Right ventricle myocardium inferior (tissue), 1 donor: ENCODE data around the gene GOLGA5. TPM values are rescaled to one million over a fixed set of nuclear protein-coding genes. Genes with fewer than 3 reads are reported as not detected.
A peak's percentile ranks its signal among the peaks of the same experiment; 100 is the strongest.
"Not testable (repeated sequence)": the region's sequence is repeated elsewhere in the genome, so short reads cannot be mapped to it uniquely, and the experiment has no call there.

Source experiments
- ATAC-seq: fragments of 200-7000 bp; cut with Tn5 transposase; one replicate; pipeline ENCODE4 v1.9.1; 2020; ENCODE audit warnings: mild to moderate bottlenecking, moderate library complexity
- DNase-seq: peaks from one replicate; pipeline ENCODE4 v3.0.0; 2021; ENCODE audit errors: missing footprints
- intact Hi-C: fragments of 100-400 bp; cut with DNase I; formaldehyde crosslinking; loops from one replicate; pipeline ENCODE4 v1.11.0; 2022
- total RNA-seq: library from RNA; stranded (reverse); fragmentation: NEBNext Ultra II Directional; extraction: Animal tissue kit (Norgen Biotek cat#: 25700); gene quantifications from one replicate; pipeline ENCODE4 v1.2.1, GENCODE V29; 2021
- donor health status: DM: no; HTN: yes; CAD: no; lungs with severe emphysema.

Gene GOLGA5
- total RNA-seq, 1 donor from 2014 or later: 18.9 TPM

- intact Hi-C loops: no loop called here
- no peak for DNase-seq
Observed at GRCh38 chr14:92800012-92800411, 5.9 kb downstream of the GOLGA5 start.

GRCh38 chr14:92800525-92800924 lies 6.4 kb downstream of the GOLGA5 start:
- ATAC-seq (no peak), DNase-seq (no peak)
- intact Hi-C loops: no loop called here

More at GRCh38 chr14:92800012-92800411, 5.9 kb downstream of the GOLGA5 start:
- ATAC-seq: no peak

GRCh38 chr14:92801917-92802316 lies 7.8 kb downstream of the GOLGA5 start:
- intact Hi-C loops: no loop called here
- no peak for DNase-seq
- ATAC-seq: no peak

- no peak for DNase-seq
- intact Hi-C loops: no loop called here
- ATAC-seq: no peak
Observed at GRCh38 chr14:92802678-92803077, 8.6 kb downstream of the GOLGA5 start.

GRCh38 chr14:92813201-92813600 lies 19.1 kb downstream of the GOLGA5 start:
- DNase-seq (no peak), ATAC-seq (no peak)
- intact Hi-C loops: no loop called here

GRCh38 chr14:92819011-92819597 lies 25.0 kb downstream of the GOLGA5 start:
- DNase-seq (no peak), ATAC-seq (no peak)
- intact Hi-C loops: no loop called here

- ATAC-seq, intact Hi-C loops, DNase-seq: not testable (repeated sequence)
Observed at GRCh38 chr14:92819680-92820535, 25.8 kb downstream of the GOLGA5 start.

GRCh38 chr14:92820536-92820840 lies 26.4 kb downstream of the GOLGA5 start:
- DNase-seq, ATAC-seq, intact Hi-C loops: not testable (repeated sequence)

- intact Hi-C loops: no loop called here
- no peak for ATAC-seq
Observed at GRCh38 chr14:92830902-92831301, 36.8 kb downstream of the GOLGA5 start.

GRCh38 chr14:92832137-92832700 lies 38.1 kb downstream of the GOLGA5 start:
- ATAC-seq: no peak
- intact Hi-C loops: no loop called here
- DNase-seq: no peak

More at GRCh38 chr14:92830902-92831301, 36.8 kb downstream of the GOLGA5 start:
- no peak for DNase-seq

- DNase-seq (no peak), ATAC-seq (no peak)
- intact Hi-C loops: no loop called here
Observed at GRCh38 chr14:92841930-92842329, 47.8 kb downstream of the GOLGA5 start.

- intact Hi-C loops: no loop called here
- ATAC-seq (no peak), DNase-seq (no peak)
Observed at GRCh38 chr14:92844204-92844603, 50.1 kb downstream of the GOLGA5 start.

- intact Hi-C loops: no loop called here
- peak; percentile 81 for ATAC-seq
- DNase-seq: no peak
Observed at GRCh38 chr14:92846162-92846897, 52.2 kb downstream of the GOLGA5 start.

GRCh38 chr14:92847278-92847677 lies 53.2 kb downstream of the GOLGA5 start:
- ATAC-seq: no peak
- intact Hi-C loops: no loop called here
- DNase-seq: no peak

GRCh38 chr14:92847749-92848148 lies 53.6 kb downstream of the GOLGA5 start:
- ATAC-seq (no peak), DNase-seq (no peak)
- intact Hi-C loops: no loop called here

GRCh38 chr14:92848887-92849286 lies 54.8 kb downstream of the GOLGA5 start:
- intact Hi-C loops: no loop called here
- DNase-seq (no peak), ATAC-seq (no peak)

- no peak for DNase-seq
- no peak for ATAC-seq
- intact Hi-C loops: no loop called here
Observed at GRCh38 chr14:92850492-92850891, 56.4 kb downstream of the GOLGA5 start.

- intact Hi-C loops, DNase-seq, ATAC-seq: not testable (repeated sequence)
Observed at GRCh38 chr14:92853136-92853535, 59.0 kb downstream of the GOLGA5 start.

GRCh38 chr14:92860049-92860840 lies 66.1 kb downstream of the GOLGA5 start:
- ATAC-seq: no peak
- DNase-seq: no peak
- intact Hi-C loops: no loop called here
